ENCODE results near the gene TTC34.

The TTC34 gene

GRCh38 chr1:2594001-2594640 is 207.4 kb downstream of the TTC34 start:
- DNase-seq, result no peak

GRCh38 chr1:2593251-2593878 is 208.1 kb downstream of the TTC34 start:
- DNase-seq, result no peak

- no peak for DNase-seq
These were observed 208.8 kb downstream of the TTC34 start for GRCh38 chr1:2592672-2593071.

- no peak for DNase-seq
These were observed 209.8 kb downstream of the TTC34 start for GRCh38 chr1:2591581-2592261.

DNA sequence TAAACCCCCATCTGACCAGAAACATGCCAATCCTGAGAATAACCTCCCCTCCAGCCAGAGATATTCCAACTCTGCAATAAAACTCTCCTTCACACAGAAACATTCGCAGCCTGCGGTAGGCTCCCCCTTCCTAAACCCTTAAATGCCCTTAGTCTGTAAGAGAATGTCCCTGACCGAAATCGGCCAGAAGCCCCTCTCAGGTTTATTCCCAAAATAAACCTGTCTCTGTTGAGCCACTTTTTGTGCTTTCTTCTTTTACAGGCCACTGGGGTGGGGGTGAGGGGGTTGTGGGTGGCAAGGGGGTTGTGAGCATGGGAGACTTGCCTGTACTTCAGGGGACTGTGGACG is 210.3 kb downstream of the TTC34 start:
- no peak for DNase-seq

DNA sequence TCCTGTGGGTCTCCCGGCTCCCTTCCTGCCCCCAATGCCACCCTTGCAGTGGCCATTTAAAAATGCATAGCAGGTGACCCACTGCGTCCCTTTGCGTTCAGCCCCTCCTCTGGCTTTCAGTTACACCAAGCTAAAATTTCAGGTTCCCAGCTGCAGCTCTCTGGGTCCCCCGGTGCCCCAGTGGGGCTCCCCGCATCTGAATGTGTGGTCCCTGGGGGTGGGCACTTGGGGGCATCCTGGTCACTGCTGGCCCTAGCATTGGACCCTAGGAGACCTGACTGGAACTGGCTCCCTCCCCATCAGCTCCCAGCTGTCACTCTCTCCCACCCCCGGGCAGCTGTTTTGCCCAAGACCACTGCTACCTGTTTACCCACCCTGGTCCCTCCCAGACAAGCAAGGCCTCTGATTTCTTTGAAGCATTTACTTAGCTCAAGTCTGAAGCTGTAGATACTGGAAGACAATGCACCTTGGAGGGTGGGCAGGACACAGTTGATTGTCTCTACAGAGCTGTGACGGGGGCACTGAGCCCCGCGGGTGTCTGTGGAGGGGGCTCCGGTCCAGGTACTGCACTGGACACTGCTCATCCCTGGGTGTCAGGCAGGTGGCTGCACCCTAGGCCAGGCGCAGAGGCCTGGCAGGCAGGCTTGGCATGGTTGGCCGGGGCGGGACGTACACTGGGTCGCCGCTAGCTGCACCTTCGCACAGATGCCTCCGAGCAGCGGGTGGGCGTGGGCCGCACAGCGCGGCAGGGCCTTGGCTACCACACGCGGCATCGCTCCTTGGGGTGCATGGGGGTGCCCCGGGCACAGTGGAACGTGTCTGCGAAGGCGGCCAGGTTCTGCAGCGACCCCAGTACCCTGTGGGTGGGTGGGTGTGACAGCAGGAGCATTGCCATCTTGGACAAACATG is 211.0 kb downstream of the TTC34 start:
- DNase-seq, result no peak

DNA sequence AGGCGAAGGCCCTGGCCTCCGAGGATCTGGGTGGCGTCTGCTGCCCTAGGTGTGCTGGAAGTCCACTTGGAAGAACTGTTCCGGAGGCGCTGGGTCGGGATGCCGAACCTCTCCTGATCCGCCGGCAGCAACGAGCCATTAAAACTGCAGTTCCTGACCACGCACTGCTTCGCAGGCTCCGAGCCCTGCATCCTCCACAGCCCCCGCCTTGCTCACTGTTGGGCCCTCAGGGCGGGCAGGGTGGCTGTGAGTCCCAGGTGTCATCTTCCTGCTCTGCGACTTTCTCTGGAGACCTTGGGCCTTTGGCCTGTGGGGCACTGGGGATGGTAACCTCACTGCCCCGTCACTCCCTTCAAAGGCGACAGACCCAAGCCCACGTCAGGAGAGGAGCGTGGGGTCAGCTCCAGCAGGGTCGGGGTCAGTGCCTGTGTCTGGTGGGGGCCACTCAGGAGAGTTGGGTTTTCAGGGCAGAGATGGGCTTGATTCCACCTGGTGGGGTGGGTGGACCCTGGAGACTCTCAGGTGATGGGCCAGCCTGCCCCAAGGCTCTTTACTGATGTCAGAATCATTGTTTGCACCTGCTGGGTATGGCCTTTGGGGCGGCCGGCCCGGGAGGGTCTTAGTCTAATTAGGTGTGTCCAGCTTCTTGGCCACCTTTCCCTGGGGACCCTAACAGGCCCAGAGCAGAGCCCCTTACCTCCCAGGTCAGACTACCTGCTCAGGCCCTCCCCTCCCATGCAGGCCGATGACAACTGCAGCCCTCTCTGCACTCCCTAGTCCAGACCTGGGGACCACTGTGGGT is 211.9 kb downstream of the TTC34 start:
- no peak for DNase-seq

GRCh38 chr1:2588661-2589430 is 212.6 kb downstream of the TTC34 start:
- DNase-seq, result peak in 1 of 58 donors; percentile 5

GRCh38 chr1:2587860-2588571 is 213.5 kb downstream of the TTC34 start:
- no peak for DNase-seq

- peak in 2 of 58 donors; percentile 44 to 62 for DNase-seq
These were observed 214.2 kb downstream of the TTC34 start for GRCh38 chr1:2587071-2587859.

GRCh38 chr1:2586154-2587070 is 215.1 kb downstream of the TTC34 start, which contains the start of gene PRXL2B:
Gene PRXL2B, plus strand, starts transcription at chr1:2586777. Its CDS starts 109 bp downstream, at chr1:2586886.
- peak; percentile 89 to 100 (median 99) for DNase-seq
